ENCODE measurements around the gene TMEM179. TPM values are rescaled to one million over a fixed set of nuclear protein-coding genes. Genes with fewer than 3 reads are reported as not detected.

Gene TMEM179
- total RNA-seq: 0.65 TPM in 1 of 2 replicates, not detected in the other

GRCh38 chr14:104604458-104605449, at the start of gene TMEM179:
TMEM179 (minus strand) TSS chr14:104604772; CDS start chr14:104604741, 31 bp downstream.

DNA sequence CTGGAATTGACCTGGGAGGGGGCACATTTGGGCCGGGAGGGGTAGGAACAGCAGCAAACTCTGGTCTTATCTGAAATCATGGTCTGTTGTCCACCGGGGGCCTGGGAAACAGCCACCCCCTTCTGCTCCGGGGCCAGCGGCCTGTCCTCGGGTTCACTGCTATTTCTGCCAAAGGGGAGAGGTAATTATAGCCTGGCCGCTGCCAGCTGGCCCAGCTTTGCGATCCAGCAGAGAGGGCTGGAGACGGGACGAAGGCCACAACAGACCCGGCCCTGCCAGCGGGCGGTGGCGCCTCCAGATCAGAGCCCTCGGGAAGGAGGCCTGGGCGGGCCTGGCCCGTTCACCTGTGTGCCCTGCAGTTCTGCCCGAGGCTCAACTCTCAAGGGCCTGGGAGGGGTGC, 25.1 kb downstream of the TMEM179 start, which contains the start of gene C14orf180:
Gene C14orf180, plus strand, starts transcription at position 258 of the 400 bp plus-strand sequence. CDS start 6,667 bp downstream, outside the sequence.

Other genes with a start within 250 kb of the TMEM179 start
- gene C14orf180, start 25.0 kb downstream of the TMEM179 start, total RNA-seq: not detected in 2 replicates
- gene INF2, start 84.8 kb upstream of the TMEM179 start, total RNA-seq: 78.1 and 80.2 TPM in 2 replicates
- 1.4 and 2.3 TPM in 2 replicates for gene ADSS1, start 119.5 kb upstream of the TMEM179 start, total RNA-seq
- gene SIVA1, start 148.4 kb upstream of the TMEM179 start, total RNA-seq: 106 and 117 TPM in 2 replicates
- gene AKT1, start 191.0 kb upstream of the TMEM179 start, total RNA-seq: 219 and 221 TPM in 2 replicates
- gene ZBTB42, start 196.3 kb upstream of the TMEM179 start, total RNA-seq: 6.5 and 6.7 TPM in 2 replicates

All from vein endothelial cell (primary cell).